CD14-positive monocyte (primary cell): Measurements from ENCODE around the gene KLHL30. TPM values are rescaled to one million over a fixed set of nuclear protein-coding genes. Genes with fewer than 3 reads are reported as not detected.

Experiments
- DNase-seq, 3 donors: peaks; one replicate each; pipeline ENCODE4 v3.0.0-alpha.2; 2011 to 2022
- H2AFZ ChIP-seq: 2 replicates; pipeline ENCODE4 v1.6.0; 2012; ENCODE audit warnings: mild to moderate bottlenecking, low read depth, low read length, inconsistent platforms; ENCODE audit not compliant: insufficient read depth, poor library complexity, severe bottlenecking
- H3K27ac ChIP-seq, 2 donors: 1 replicate in 1 of 2; 2 replicates in 1 of 2; pipeline ENCODE4 v1.5.1; 2012 to 2013; ENCODE audit warnings: low read length in 2 of 2, control low read depth in 1 of 2, inconsistent platforms in 1 of 2, low read depth in 1 of 2, mild to moderate bottlenecking in 1 of 2
- H3K27me3 ChIP-seq, 2 donors: one replicate each; pipeline versions ENCODE4 v1.6.0 to v1.6.1; 2011 to 2013; ENCODE audit warnings: low read length in 2 of 2; ENCODE audit not compliant: control insufficient read depth in 2 of 2, insufficient read depth in 2 of 2
- H3K36me3 ChIP-seq, 2 donors: replicated peaks in 1 of 2; 1 replicate in 1 of 2; 2 replicates in 1 of 2; pipeline versions ENCODE4 v1.5.1 to v1.6.1; 2012 to 2013; ENCODE audit warnings: low read length in 2 of 2, control low read depth in 1 of 2, inconsistent platforms in 1 of 2, mild to moderate bottlenecking in 1 of 2; ENCODE audit not compliant: insufficient read depth in 2 of 2, control insufficient read depth in 1 of 2
- H3K4me1 ChIP-seq, 2 donors: 1 replicate in 1 of 2; 2 replicates in 1 of 2; pipeline versions ENCODE4 v1.5.1 to v1.6.1; 2012 to 2013; ENCODE audit warnings: low read length in 2 of 2, control low read depth in 1 of 2, inconsistent platforms in 1 of 2, mild to moderate bottlenecking in 1 of 2, moderate library complexity in 1 of 2; ENCODE audit not compliant: insufficient read depth in 2 of 2, control insufficient read depth in 1 of 2
- H3K4me2 ChIP-seq: replicated peaks from 2 replicates; pipeline ENCODE3; 2012; ENCODE audit warnings: low read length, moderate library complexity, mild to moderate bottlenecking; ENCODE audit not compliant: poor library complexity, severe bottlenecking; ENCODE audit errors: extremely low read depth
- H3K4me3 ChIP-seq, 3 experiments: fragments of 200-600 bp in 1 of 3; sonication (generic) in 1 of 3; replicated peaks in 1 of 3; 1 replicate in 2 of 3; 2 replicates in 1 of 3; pipeline ENCODE4 v1.5.1; 2011 to 2013; ENCODE audit warnings: low read length in 3 of 3, mild to moderate bottlenecking in 3 of 3, control low read depth in 2 of 3, low read depth in 2 of 3, inconsistent platforms in 1 of 3, moderate library complexity in 1 of 3
- H3K79me2 ChIP-seq: 2 replicates; pipeline ENCODE4 v1.6.0; 2012; ENCODE audit warnings: mild to moderate bottlenecking, control low read depth, inconsistent platforms, low read length, moderate library complexity; ENCODE audit not compliant: insufficient read depth
- H3K9ac ChIP-seq: 2 replicates; pipeline ENCODE4 v1.6.0; 2017; ENCODE audit warnings: low read length, mild to moderate bottlenecking; ENCODE audit not compliant: insufficient read depth, poor library complexity, severe bottlenecking
- H3K9me3 ChIP-seq, 2 donors: replicated peaks in 1 of 2; 1 replicate in 1 of 2; 2 replicates in 1 of 2; pipeline versions ENCODE4 v1.5.1 to v1.6.1; 2012 to 2013; ENCODE audit warnings: low read length in 2 of 2, control low read depth in 1 of 2; ENCODE audit not compliant: control insufficient read depth in 1 of 2, insufficient read depth in 1 of 2
- H4K20me1 ChIP-seq: 2 replicates; pipeline ENCODE4 v1.6.0; 2012; ENCODE audit warnings: mild to moderate bottlenecking, low read length, control low read depth, moderate library complexity; ENCODE audit not compliant: insufficient read depth
- H3K27ac Mint-ChIP-seq, 7 donors: one replicate each; pipeline ENCODE4 v1.8.0; 2020; ENCODE audit warnings: mild to moderate bottlenecking in 7 of 7, mixed read lengths in 7 of 7, moderate library complexity in 6 of 7, inconsistent platforms in 2 of 7
- H3K27me3 Mint-ChIP-seq, 3 donors: one replicate each; pipeline ENCODE4 v1.8.0; 2021 to 2022; ENCODE audit warnings: low read depth in 3 of 3, mild to moderate bottlenecking in 3 of 3, mixed read lengths in 3 of 3, moderate library complexity in 3 of 3, inconsistent platforms in 1 of 3
- H3K36me3 Mint-ChIP-seq, 2 donors: one replicate each; pipeline ENCODE4 v1.8.0; 2020; ENCODE audit warnings: mixed read lengths in 2 of 2, inconsistent platforms in 1 of 2, mild to moderate bottlenecking in 1 of 2
- H3K4me1 Mint-ChIP-seq: one replicate; pipeline ENCODE4 v1.8.0; 2020; ENCODE audit warnings: mild to moderate bottlenecking, mixed read lengths
- H3K4me3 Mint-ChIP-seq, 2 donors: one replicate each; pipeline ENCODE4 v1.8.0; 2020; ENCODE audit warnings: mild to moderate bottlenecking in 2 of 2, mixed read lengths in 2 of 2, moderate library complexity in 1 of 2
- H3K9me3 Mint-ChIP-seq, 7 donors: one replicate each; pipeline ENCODE4 v1.8.0; 2020 to 2022; ENCODE audit warnings: mixed read lengths in 7 of 7, mild to moderate bottlenecking in 6 of 7, moderate library complexity in 6 of 7, inconsistent platforms in 2 of 7
- CTCF ChIP-seq: fragments of 200-600 bp; IDR thresholded peaks from one replicate; pipeline ENCODE4 v1.8.0; 2022; ENCODE audit warnings: antibody characterized with exemption, mild to moderate bottlenecking
- WGBS: methylation state at CpG from one replicate; pipeline ENCODE4 v1.1.5; 2013; ENCODE audit warnings: missing lambda C conversion rate; ENCODE audit not compliant: insufficient coverage; 5-methylcytosine and 5-hydroxymethylcytosine counted together
- intact Hi-C, 2 donors: fragments of 100-400 bp; cut with micrococcal nuclease; formaldehyde crosslinking; loops; one replicate each; pipeline versions ENCODE4 v1.15.0 to v1.15.1; 2023
- polyA plus RNA-seq, 3 donors: library from polyadenylated mRNA; depleted of rRNA in 1 of 3; unstranded in 2 of 3; stranded (reverse) in 1 of 3; fragments of 300-500 nt in 2 of 3; fragments of >200 nt in 1 of 3; fragmentation: Illumina TruSeq in 2 of 3; gene quantifications; 1 replicate in 2 of 3; 2 replicates in 1 of 3; pipeline ENCODE4 v1.2.3, GENCODE V29; 2012 to 2021

Gene KLHL30
- polyA plus RNA-seq, 3 donors = 0.01 to 0.14 TPM; not detected in 1

- Histone ChIP-seq H3K9ac (no peak overlapping the region), H3K27me3 (peaks cover 7 to 61% of the 10 kb centered on the region in 2 donors)
- no peak for TF ChIP-seq CTCF
These were observed 23.0 kb downstream of the KLHL30 start for GRCh38 chr2:238161291-238162051.

GRCh38 chr2:238162251-238162845, 23.9 kb downstream of the KLHL30 start:
- Mint-ChIP-seq H3K27ac (no peak overlapping the region), H3K36me3 (peaks cover 5 to 6% of the 10 kb centered on the region in 2 donors), H3K9me3 (peaks cover 0 to 14% (median 0%) of the 10 kb centered on the region in 7 donors), H3K4me1 (peaks cover 15% of the 10 kb centered on the region), H3K27me3 (peaks cover 50 to 73% (median 64%) of the 10 kb centered on the region in 3 donors), H3K4me3 (peak overlapping the region in 1 of 2 donors; percentile 30)
- Histone ChIP-seq H3K27me3 (peaks cover 7 to 59% of the 10 kb centered on the region in 2 donors), H3K9ac (no peak overlapping the region), H2AFZ (no peak overlapping the region), H3K27ac (no peak overlapping the region), H3K4me1 (peaks cover 7 to 8% of the 10 kb centered on the region in 2 donors), H3K36me3 (peaks cover 0 to under 1% of the 10 kb centered on the region in 2 donors), H4K20me1 (no peaks in the 10 kb centered on the region), H3K4me3 (no peak overlapping the region), H3K9me3 (peaks cover 0 to 7% of the 10 kb centered on the region in 2 donors), H3K4me2 (no peak overlapping the region), H3K79me2 (no peaks in the 10 kb centered on the region)
- WGBS = 93% methylated on average over 14 of the region's 14 CpGs
- DNase-seq = no peak
- intact Hi-C loops = no loop called here
- TF ChIP-seq CTCF = no peak

More at GRCh38 chr2:238161291-238162051, 23.0 kb downstream of the KLHL30 start:
- Histone ChIP-seq H3K36me3 (no peaks in the 10 kb centered on the region), H3K4me3 (no peak overlapping the region), H3K4me2 (no peak overlapping the region), H3K4me1 (peaks cover 7 to 8% of the 10 kb centered on the region in 2 donors), H3K9me3 (peaks cover 0 to 7% of the 10 kb centered on the region in 2 donors), H4K20me1 (no peaks in the 10 kb centered on the region), H3K27ac (no peak overlapping the region), H2AFZ (no peak overlapping the region), H3K79me2 (no peaks in the 10 kb centered on the region)
- H3K27me3 Mint-ChIP-seq = peaks cover 53 to 79% (median 64%) of the 10 kb centered on the region in 3 donors
- peaks cover 15% of the 10 kb centered on the region for H3K4me1 Mint-ChIP-seq
- 93% methylated on average over 14 of the region's 21 CpGs for WGBS
- no peak overlapping the region for H3K4me3 Mint-ChIP-seq
- H3K27ac Mint-ChIP-seq = no peak overlapping the region
- H3K9me3 Mint-ChIP-seq = peaks cover 0 to 14% (median 0%) of the 10 kb centered on the region in 7 donors
- intact Hi-C loops = no loop called here
- no peak for DNase-seq
- H3K36me3 Mint-ChIP-seq = peaks cover 0 to 4% of the 10 kb centered on the region in 2 donors
